ENCODE data around the gene ABCG5. TPM values are rescaled to one million over a fixed set of nuclear protein-coding genes. Genes with fewer than 3 reads are reported as not detected.

Gene ABCG5
- total RNA-seq, 1 experiment from 2014 or later = not detected

GRCh38 chr2:43879261-43879660 is 40.6 kb upstream of the ABCG5 start:
- Mint-ChIP-seq H3K4me3 (no peak overlapping the region), H3K36me3 (no peaks in the 10 kb centered on the region), H3K9me3 (no peaks in the 10 kb centered on the region), H3K27ac (no peak overlapping the region), H3K4me1 (peaks cover 2% of the 10 kb centered on the region), H3K27me3 (ENCODE audit: low read depth) (peaks cover 3% of the 10 kb centered on the region; the same call in 1 of the 2 replicates)
- CTCF ChIA-PET = no interaction called here
- POLR2A ChIA-PET = no interaction called here
- no peak for TF ChIP-seq CREM (CRISPR knock-in tag; IDR thresholded peaks at IDR 0.05)
- TF ChIP-seq ETV6 (CRISPR knock-in tag; IDR thresholded peaks at IDR 0.05) = no peak
- TF ChIP-seq FOXK1 (CRISPR knock-in tag; IDR thresholded peaks at IDR 0.05) = no peak
- TF ChIP-seq ZMAT4 (CRISPR knock-in tag; IDR thresholded peaks at IDR 0.05) = no peak
- no peak for TF ChIP-seq FOXJ3 (CRISPR knock-in tag; IDR thresholded peaks at IDR 0.05; ENCODE audit: borderline replicate concordance)
- TF ChIP-seq ATF1 (CRISPR knock-in tag; IDR thresholded peaks at IDR 0.05) = no peak
- TF ChIP-seq ZSCAN18 (CRISPR knock-in tag; IDR thresholded peaks at IDR 0.05) = no peak
- no peak for TF ChIP-seq STAT6 (CRISPR knock-in tag; conservative IDR thresholded peaks at IDR 0.05; ENCODE audit: low read depth)
- TF ChIP-seq AFF4 (CRISPR knock-in tag; IDR thresholded peaks at IDR 0.05; ENCODE audit: borderline replicate concordance) = no peak
- no peak for TF ChIP-seq MYBL2 (CRISPR knock-in tag; IDR thresholded peaks at IDR 0.05)
- TF ChIP-seq ZNF138 (CRISPR knock-in tag; conservative IDR thresholded peaks at IDR 0.05) = no peak
- TF ChIP-seq ATF6 (CRISPR knock-in tag; IDR thresholded peaks at IDR 0.05) = no peak
- no peak for TF ChIP-seq TCF7 (CRISPR knock-in tag; IDR thresholded peaks at IDR 0.05; ENCODE audit: low read depth)
- no peak for TF ChIP-seq ZNF281 (CRISPR knock-in tag; IDR thresholded peaks at IDR 0.05)
- TF ChIP-seq OVOL2 (CRISPR knock-in tag; IDR thresholded peaks at IDR 0.05; ENCODE audit: borderline replicate concordance) = no peak
- ATAC-seq (no peak), DNase-seq (ENCODE audit: low spot score) (no peak)
